HG03521 (cell line): ENCODE measurements around the gene DOCK10.

ENCODE experiments used
- ATAC-seq: cut with Tn5 transposase; IDR thresholded peaks from one replicate; pipeline ENCODE4 v1.9.1; 2021; ENCODE audit warnings: mild to moderate bottlenecking, moderate library complexity; ENCODE audit not compliant: unreplicated experiment

The DOCK10 gene

GRCh38 chr2:224734949-224735348 is 307.3 kb downstream of the DOCK10 start:
- no peak for ATAC-seq

DNA sequence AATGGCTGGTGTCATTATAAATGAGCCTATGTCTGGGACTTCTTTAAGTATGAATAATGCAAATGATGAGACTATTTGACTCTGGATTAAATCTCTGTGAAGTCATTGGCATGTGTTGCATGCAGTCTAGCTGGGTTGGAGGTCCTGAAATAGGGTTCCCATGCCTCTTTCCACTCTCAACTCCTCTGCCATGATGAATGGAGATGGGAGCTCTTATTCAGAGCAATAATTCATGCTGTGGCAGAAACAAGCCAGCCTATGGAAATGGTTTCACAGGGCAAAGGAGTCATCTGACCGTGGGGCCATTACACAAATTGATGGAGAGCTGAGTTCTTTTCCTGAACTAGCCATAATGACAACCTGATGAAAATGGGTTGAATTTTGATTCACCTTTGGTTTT is 310.6 kb downstream of the DOCK10 start:
- ATAC-seq = no peak

DNA sequence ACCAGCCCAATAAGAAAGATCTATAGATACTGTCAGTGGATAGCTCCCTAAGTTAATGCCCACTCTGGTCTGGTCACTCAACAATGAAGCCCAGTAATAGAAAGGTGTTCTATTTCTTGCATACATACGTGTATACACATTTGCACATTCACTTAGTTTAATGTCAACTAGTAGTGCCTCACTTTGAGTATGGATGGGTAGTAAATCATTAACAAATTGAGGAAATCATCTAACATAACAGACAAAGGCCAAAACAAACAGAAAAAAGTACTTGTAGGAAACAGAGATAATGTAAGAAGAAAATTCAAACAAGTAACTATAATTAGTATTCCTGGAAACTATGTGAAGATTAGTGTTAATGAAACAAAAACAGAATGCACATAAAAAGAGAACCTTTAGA is 312.8 kb downstream of the DOCK10 start:
- no peak for ATAC-seq

DNA sequence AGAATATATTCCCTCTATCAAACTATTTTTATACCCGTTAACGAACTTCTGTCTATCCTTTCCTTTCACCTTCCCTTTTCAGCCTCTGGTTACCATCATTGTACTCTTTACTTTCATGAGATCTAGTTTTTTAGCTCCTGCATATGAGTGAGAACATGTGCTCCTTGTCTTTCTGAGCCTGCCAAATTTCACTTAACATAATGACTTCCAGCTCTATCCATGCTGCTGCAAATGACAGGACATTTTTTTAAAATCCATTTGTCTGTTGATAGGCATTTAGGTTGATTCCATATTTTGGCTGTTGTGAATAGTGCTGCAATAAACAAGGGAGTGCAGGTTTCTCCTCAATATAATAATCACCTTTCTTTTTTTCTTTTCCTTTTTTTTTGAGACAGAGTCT is 317.9 kb downstream of the DOCK10 start:
- ATAC-seq = no peak

DNA sequence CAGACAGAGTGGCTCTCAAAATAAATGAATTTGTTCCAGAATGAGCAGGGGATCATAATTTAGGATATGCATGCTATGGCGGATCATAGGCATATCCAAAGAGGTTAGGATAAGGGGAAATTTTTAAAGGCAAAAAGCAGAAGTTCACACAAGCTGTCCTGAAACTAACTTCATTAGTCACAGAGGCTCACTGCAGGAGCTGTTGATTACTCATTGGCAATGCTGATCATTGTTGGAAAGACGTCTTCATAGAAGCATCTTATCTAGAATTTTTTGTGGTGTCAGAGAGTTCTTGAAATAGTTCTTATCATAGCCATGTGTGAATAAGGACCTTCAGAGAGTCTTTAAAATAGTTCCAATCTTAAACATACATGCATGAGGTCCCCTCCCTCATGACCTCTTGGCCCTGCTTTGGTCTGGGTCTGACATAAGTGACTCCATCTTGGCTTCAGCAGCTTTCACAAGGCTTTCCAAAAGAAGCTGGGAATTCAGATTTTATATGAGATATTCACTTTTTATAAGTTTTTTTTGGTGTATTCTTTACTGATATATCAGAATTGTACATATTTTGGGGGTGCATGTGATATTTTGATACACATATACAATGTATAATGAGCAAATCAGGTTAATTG is 318.6 kb downstream of the DOCK10 start:
- no peak for ATAC-seq

DNA sequence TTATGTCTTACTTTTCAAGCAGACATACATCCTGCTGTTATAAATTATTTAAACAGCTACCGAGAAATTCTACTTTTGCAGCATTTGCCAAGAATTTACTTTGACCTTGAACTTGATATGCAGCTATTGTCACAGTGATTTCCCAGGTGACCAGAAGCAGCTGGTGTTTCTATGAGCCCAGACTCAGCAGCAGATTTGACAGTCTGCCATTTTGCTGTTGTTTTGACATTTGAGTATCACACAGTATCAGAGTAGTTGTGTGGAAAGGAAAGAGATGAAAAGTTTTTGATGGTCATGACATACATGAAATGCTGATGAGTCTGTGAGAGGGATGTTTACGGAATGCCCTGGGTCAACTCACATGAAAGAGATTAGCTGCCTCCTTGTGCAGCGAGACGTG is 319.5 kb downstream of the DOCK10 start:
- no peak for ATAC-seq

DNA sequence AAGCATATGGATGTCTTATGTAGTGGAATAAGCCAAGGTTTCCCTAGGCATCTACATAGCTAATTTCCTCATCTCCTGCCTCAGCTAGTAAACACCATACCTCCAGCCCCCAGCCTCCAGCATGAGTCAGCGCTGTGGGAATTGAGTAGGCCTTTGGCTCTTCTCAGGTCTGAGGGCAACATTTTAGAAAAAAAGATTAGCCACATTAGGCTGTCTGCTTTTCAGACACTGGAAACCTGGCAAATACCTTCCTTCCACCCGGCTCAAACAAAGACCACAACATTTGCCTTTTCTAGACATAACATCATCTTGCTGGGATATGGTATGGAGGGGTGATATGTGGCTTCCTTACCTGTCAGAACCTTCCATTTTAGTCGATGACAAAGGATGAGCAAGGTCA is 320.0 kb downstream of the DOCK10 start:
- no peak for ATAC-seq

- no peak for ATAC-seq
These were observed 325.3 kb downstream of the DOCK10 start for GRCh38 chr2:224716921-224717320.

GRCh38 chr2:224716201-224716600 is 326.1 kb downstream of the DOCK10 start, which contains the start of gene CCDC195:
CCDC195 (minus strand) TSS chr2:224716365; CDS start chr2:224716365, 0 bp downstream.
- no peak for ATAC-seq
